ENCODE data around the gene TAF11L12.
"Not testable (repeated sequence)": the region's sequence is repeated elsewhere in the genome, so short reads cannot be mapped to it uniquely, and the experiment has no call there.

TAF11L12 gene

DNA sequence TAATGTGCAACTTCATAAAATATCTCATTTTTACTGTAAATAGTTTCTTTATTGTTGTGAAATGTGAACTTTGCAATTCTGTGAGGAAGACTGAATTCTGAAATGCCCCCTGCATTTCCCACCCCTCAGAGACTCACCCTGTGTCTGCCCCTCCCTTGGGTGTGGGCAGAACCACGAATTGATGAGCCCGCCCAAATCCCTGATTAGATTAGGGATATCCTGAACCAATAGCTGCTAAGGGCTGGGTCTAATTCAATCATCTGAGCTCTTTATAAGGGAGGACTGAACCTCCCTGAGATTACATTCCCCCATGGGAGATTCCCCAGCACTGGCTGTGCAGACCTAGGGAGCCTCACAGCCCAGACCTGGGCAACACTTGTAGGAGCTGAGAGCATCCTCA is at the start of gene TAF11L12:
TSS of gene TAF11L12 (plus strand) at position 301 of the 400 bp plus-strand sequence.
- H3K4me3 ChIP-seq (ENCODE audit: low read depth, low read length); DNase-seq (ENCODE audit: low read depth, low spot score); in situ Hi-C loops (cut with HindIII; ENCODE audit: low sequenced_read_pairs): not testable (repeated sequence)

DNA sequence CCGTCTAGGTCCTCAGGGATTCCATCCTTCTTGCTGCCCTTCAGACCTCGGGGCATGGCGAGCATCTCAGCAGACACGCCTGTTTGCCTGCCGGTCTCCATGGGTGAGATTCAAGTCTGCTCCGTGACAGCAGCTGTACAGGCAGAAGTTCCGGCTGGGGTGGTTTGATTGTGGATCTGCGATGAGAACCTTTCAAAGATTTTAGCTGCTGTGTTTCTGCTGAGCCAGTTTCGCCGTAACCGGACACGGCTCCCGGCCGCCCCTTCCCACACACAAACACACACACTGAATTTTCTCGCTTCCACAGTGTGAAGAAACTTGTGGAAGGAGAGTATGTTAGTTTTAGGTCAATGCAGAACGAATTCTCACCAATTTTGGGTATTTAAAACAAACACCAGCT is 24.5 kb upstream of the TAF11L12 start, which contains the start of gene TAF11L7:
TSS of gene TAF11L7 (minus strand) at position 101 of the 400 bp plus-strand sequence.
- H3K4me3 ChIP-seq (ENCODE audit: low read depth, low read length); DNase-seq (ENCODE audit: low read depth, low spot score); in situ Hi-C loops (cut with HindIII; ENCODE audit: low sequenced_read_pairs): not testable (repeated sequence)

DNA sequence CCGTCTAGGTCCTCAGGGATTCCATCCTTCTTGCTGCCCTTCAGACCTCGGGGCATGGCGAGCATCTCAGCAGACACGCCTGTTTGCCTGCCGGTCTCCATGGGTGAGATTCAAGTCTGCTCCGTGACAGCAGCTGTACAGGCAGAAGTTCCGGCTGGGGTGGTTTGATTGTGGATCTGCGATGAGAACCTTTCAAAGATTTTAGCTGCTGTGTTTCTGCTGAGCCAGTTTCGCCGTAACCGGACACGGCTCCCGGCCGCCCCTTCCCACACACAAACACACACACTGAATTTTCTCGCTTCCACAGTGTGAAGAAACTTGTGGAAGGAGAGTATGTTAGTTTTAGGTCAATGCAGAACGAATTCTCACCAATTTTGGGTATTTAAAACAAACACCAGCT is 19.3 kb upstream of the TAF11L12 start, which contains the start of gene TAF11L8:
TSS of gene TAF11L8 (minus strand) at position 101 of the 400 bp plus-strand sequence.
- in situ Hi-C loops (cut with HindIII; ENCODE audit: low sequenced_read_pairs); DNase-seq (ENCODE audit: low read depth, low spot score); H3K4me3 ChIP-seq (ENCODE audit: low read depth, low read length): not testable (repeated sequence)

DNA sequence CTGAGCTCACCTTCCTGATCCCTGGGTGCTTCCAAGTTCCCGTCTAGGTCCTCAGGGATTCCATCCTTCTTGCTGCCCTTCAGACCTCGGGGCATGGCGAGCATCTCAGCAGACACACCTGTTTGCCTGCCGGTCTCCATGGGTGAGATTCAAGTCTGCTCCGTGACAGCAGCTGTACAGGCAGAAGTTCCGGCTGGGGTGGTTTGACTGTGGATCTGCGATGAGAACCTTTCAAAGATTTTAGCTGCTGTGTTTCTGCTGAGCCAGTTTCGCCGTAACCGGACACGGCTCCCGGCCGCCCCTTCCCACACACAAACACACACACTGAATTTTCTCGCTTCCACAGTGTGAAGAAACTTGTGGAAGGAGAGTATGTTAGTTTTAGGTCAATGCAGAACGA is 15.9 kb upstream of the TAF11L12 start, which contains the start of gene TAF11L9:
TSS of gene TAF11L9 (minus strand) at position 140 of the 400 bp plus-strand sequence.
- H3K4me3 ChIP-seq (ENCODE audit: low read depth, low read length); DNase-seq (ENCODE audit: low read depth, low spot score); in situ Hi-C loops (cut with HindIII; ENCODE audit: low sequenced_read_pairs): not testable (repeated sequence)

DNA sequence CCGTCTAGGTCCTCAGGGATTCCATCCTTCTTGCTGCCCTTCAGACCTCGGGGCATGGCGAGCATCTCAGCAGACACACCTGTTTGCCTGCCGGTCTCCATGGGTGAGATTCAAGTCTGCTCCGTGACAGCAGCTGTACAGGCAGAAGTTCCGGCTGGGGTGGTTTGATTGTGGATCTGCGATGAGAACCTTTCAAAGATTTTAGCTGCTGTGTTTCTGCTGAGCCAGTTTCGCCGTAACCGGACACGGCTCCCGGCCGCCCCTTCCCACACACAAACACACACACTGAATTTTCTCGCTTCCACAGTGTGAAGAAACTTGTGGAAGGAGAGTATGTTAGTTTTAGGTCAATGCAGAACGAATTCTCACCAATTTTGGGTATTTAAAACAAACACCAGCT is 12.5 kb upstream of the TAF11L12 start, which contains the start of gene TAF11L10:
TSS of gene TAF11L10 (minus strand) at position 101 of the 400 bp plus-strand sequence.
- in situ Hi-C loops (cut with HindIII; ENCODE audit: low sequenced_read_pairs); H3K4me3 ChIP-seq (ENCODE audit: low read depth, low read length); DNase-seq (ENCODE audit: low read depth, low spot score): not testable (repeated sequence)

DNA sequence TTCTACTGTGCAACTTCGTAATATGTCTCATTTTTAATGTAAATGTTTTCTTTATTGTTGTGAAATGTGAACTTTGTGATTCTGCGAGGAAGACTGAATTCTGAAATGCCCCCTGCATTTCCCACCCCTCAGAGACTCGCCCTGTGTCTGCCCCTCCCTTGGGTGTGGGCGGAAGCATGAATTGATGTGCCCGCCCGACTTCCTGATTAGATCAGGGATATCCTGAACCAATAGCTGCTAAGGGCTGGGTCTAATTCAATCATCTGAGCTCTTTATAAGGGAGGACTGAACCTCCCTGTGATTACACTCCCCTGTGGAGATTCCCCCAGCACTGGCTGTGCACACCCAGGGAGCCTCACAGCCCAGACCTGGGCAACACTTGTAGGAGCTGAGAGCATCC is 6.3 kb upstream of the TAF11L12 start, which contains the start of gene TAF11L11:
TSS of gene TAF11L11 (plus strand) at position 304 of the 400 bp plus-strand sequence.
- DNase-seq (ENCODE audit: low read depth, low spot score); H3K4me3 ChIP-seq (ENCODE audit: low read depth, low read length); in situ Hi-C loops (cut with HindIII; ENCODE audit: low sequenced_read_pairs): not testable (repeated sequence)

DNA sequence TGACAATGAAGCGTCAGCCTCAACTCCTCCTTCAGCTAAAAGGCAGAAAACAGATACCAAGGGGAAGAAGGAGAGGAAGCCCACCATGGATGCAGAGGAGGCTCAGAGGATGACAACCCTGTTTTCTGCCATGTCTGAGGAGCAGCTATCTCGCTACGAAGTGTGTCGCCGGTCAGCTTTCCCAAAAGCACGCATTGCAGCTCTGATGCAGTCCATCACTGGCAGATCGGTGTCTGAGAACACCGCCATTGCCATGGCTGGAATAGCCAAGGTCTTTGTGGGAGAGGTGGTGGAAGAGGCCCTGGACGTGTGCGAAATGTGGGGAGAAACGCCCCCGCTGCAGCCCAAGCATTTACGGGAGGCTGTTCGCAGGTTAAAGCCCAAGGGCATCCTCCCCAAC is 5.2 kb upstream of the TAF11L12 start:
- H3K4me3 ChIP-seq (ENCODE audit: low read depth, low read length): no peak overlapping the region
- TF ChIP-seq, protein P1, sequence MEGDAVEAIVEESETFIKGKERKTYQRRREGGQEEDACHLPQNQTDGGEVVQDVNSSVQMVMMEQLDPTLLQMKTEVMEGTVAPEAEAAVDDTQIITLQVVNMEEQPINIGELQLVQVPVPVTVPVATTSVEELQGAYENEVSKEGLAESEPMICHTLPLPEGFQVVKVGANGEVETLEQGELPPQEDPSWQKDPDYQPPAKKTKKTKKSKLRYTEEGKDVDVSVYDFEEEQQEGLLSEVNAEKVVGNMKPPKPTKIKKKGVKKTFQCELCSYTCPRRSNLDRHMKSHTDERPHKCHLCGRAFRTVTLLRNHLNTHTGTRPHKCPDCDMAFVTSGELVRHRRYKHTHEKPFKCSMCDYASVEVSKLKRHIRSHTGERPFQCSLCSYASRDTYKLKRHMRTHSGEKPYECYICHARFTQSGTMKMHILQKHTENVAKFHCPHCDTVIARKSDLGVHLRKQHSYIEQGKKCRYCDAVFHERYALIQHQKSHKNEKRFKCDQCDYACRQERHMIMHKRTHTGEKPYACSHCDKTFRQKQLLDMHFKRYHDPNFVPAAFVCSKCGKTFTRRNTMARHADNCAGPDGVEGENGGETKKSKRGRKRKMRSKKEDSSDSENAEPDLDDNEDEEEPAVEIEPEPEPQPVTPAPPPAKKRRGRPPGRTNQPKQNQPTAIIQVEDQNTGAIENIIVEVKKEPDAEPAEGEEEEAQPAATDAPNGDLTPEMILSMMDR (IDR thresholded peaks at IDR 0.05; ENCODE audit: low read depth, low read length): no peak
- in situ Hi-C loops (cut with HindIII; ENCODE audit: low sequenced_read_pairs): no loop called here
- DNase-seq (ENCODE audit: low read depth, low spot score): no peak

DNA sequence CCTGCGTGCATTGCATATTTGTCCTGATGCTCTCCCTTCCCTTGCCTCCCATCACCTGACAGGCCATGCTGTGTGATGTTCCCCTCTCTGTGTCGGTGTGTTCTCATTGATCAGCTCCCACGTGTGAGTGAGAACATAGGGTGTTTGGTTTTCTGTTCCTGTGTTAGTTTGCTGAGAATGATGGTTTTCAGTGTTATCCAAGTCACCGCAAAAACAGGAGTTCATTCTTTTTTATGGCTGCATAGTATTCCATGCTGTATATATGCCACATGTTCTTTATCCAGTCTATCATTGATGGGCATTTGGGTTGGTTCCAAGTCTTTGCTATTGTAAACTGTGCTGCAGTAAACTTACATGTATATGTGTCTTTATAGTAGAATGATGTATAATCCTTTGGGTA is 2.7 kb upstream of the TAF11L12 start:
- H3K4me3 ChIP-seq (ENCODE audit: low read depth, low read length); in situ Hi-C loops (cut with HindIII; ENCODE audit: low sequenced_read_pairs): not testable (repeated sequence)

DNA sequence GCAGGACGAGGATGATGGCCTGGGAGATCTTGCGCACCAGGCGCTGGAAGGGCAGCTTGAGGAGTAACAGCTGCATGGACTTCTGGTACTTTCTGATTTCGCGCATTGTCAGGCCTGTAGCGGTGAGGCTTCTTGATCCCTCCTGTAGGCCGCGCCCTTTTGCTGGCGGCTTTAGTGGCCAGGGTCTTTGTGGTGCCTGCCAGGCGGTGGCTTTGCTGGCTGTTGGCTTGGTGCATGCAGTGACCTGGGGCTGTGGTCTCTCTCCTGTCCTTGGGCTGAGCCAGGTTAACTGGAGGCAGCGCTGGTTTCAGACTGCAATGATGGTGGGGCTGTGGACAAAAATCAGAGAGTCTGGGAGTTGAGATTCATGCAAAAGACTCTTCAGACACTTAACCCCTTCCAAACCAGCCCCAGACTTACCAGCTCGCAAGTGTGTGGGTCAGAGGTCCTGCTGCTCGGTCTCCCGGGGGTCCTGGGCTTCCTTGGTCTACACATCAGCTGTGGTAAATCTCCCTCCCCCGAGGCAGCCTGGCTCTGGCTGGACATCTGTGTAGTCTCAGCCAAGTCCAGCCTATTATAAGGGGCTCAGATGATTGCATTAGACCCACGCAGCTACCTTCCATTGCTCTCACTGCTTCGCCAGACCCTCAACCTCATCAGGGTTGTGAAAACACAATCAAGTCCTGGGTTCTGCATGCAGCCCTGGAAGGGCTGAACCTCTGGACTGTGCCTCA is 4.8 kb downstream of the TAF11L12 start:
- H3K4me3 ChIP-seq (ENCODE audit: low read depth, low read length): no peak overlapping the region
- DNase-seq (ENCODE audit: low read depth, low spot score): no peak
- in situ Hi-C loops (cut with HindIII; ENCODE audit: low sequenced_read_pairs): no loop called here
- TF ChIP-seq, protein P1 (IDR thresholded peaks at IDR 0.05; ENCODE audit: low read depth, low read length): no peak

More for the DNA sequence above, 2.7 kb upstream of the TAF11L12 start:
- not testable (repeated sequence) for DNase-seq (ENCODE audit: low read depth, low spot score)

DNA sequence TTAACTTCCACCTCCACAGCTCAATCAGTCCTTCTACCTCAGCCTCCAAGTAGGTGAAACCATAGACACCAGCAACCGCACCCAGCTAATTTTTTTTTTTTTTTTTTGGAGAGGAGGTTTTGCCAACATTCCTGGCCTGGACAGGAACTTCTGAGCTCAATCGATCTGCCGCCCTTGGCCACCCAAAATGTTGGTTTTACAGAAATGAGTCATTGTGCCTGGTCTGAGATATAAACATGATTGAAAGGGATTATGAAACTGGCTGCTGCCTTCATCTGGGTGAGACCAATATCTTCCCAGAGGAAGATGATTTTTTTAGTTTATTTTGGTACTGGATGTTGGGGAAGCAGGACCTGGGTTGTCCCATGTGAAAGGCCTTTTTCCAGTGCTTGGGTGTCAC is 9.2 kb downstream of the TAF11L12 start:
- TF ChIP-seq, protein P1 (IDR thresholded peaks at IDR 0.05; ENCODE audit: low read depth, low read length): no peak
- in situ Hi-C loops (cut with HindIII; ENCODE audit: low sequenced_read_pairs): no loop called here
- H3K4me3 ChIP-seq (ENCODE audit: low read depth, low read length): no peak overlapping the region
- DNase-seq (ENCODE audit: low read depth, low spot score): no peak

Measured in astrocyte of the spinal cord (primary cell).